ENCODE data around the gene LPCAT1. TPM values are rescaled to one million over a fixed set of nuclear protein-coding genes. Genes with fewer than 3 reads are reported as not detected.
"Not testable (repeated sequence)": the region's sequence is repeated elsewhere in the genome, so short reads cannot be mapped to it uniquely, and the experiment has no call there.

The LPCAT1 gene
- polyA plus RNA-seq, 1 donor = 27.6 TPM

GRCh38 chr5:1467341-1468246 lies 56.2 kb downstream of the LPCAT1 start:
- no peak for DNase-seq (ENCODE audit: low read depth)

GRCh38 chr5:1466631-1467265 lies 57.0 kb downstream of the LPCAT1 start:
- no peak for DNase-seq (ENCODE audit: low read depth)

GRCh38 chr5:1465966-1466471 lies 57.7 kb downstream of the LPCAT1 start:
- no peak for DNase-seq (ENCODE audit: low read depth)

GRCh38 chr5:1465117-1465516 lies 58.6 kb downstream of the LPCAT1 start:
- no peak for DNase-seq (ENCODE audit: low read depth)

- DNase-seq (ENCODE audit: low read depth) = no peak
Measured at GRCh38 chr5:1464511-1464910, 59.2 kb downstream of the LPCAT1 start.

GRCh38 chr5:1464096-1464446 lies 59.7 kb downstream of the LPCAT1 start:
- no peak for DNase-seq (ENCODE audit: low read depth)

GRCh38 chr5:1463326-1464095 lies 60.2 kb downstream of the LPCAT1 start:
- DNase-seq (ENCODE audit: low read depth) = no peak

- no peak for DNase-seq (ENCODE audit: low read depth)
Measured at GRCh38 chr5:1462358-1462757, 61.4 kb downstream of the LPCAT1 start.

GRCh38 chr5:1461396-1461795 lies 62.4 kb downstream of the LPCAT1 start:
- DNase-seq (ENCODE audit: low read depth) = no peak

GRCh38 chr5:1460054-1460682 lies 63.6 kb downstream of the LPCAT1 start:
- DNase-seq (ENCODE audit: low read depth) = no peak

- not testable (repeated sequence) for DNase-seq (ENCODE audit: low read depth)
Measured at GRCh38 chr5:1459435-1459834, 64.3 kb downstream of the LPCAT1 start.

- not testable (repeated sequence) for DNase-seq (ENCODE audit: low read depth)
Measured at GRCh38 chr5:1456110-1456881, 67.5 kb downstream of the LPCAT1 start.

- DNase-seq (ENCODE audit: low read depth) = no peak
Measured at GRCh38 chr5:1453613-1454012, 70.1 kb downstream of the LPCAT1 start.

GRCh38 chr5:1449081-1449630 lies 74.6 kb downstream of the LPCAT1 start:
- DNase-seq (ENCODE audit: low read depth) = no peak

GRCh38 chr5:1448511-1449011 lies 75.2 kb downstream of the LPCAT1 start:
- DNase-seq (ENCODE audit: low read depth) = no peak

- DNase-seq (ENCODE audit: low read depth) = no peak
Measured at GRCh38 chr5:1447671-1448361, 75.9 kb downstream of the LPCAT1 start.

- no peak for DNase-seq (ENCODE audit: low read depth)
Measured at GRCh38 chr5:1446602-1447343, 77.0 kb downstream of the LPCAT1 start.

GRCh38 chr5:1445689-1446601 lies 77.8 kb downstream of the LPCAT1 start:
- DNase-seq (ENCODE audit: low read depth) = no peak

Measured in forelimb muscle (tissue), 1 donor.